Esophagus muscularis mucosa (tissue), 4 donors: ENCODE data around the gene CRABP2. TPM values are rescaled to one million over a fixed set of nuclear protein-coding genes. Genes with fewer than 3 reads are reported as not detected.
A peak's percentile ranks its signal among the peaks of the same experiment; 100 is the strongest.

Experiments used
- DNase-seq: peaks from one replicate; pipeline ENCODE4 v3.0.0-alpha.2; 2017; ENCODE audit errors: extremely low spot score
- H3K27ac ChIP-seq, 4 donors: fragments of 200-600 bp; sonication (generic); replicated peaks in 1 of 4; 1 replicate in 3 of 4; 2 replicates in 1 of 4; pipeline ENCODE4 v1.5.1; 2016 to 2019; ENCODE audit warnings: mild to moderate bottlenecking in 1 of 4
- H3K27me3 ChIP-seq, 4 donors: fragments of 200-600 bp; sonication (generic); one replicate each; pipeline versions ENCODE4 v1.5.1 to v1.6.0; 2016 to 2019
- H3K36me3 ChIP-seq, 4 donors: fragments of 200-600 bp; sonication (generic); one replicate each; pipeline ENCODE4 v1.5.1; 2016 to 2019
- H3K4me1 ChIP-seq, 4 donors: fragments of 200-600 bp; sonication (generic); one replicate each; pipeline ENCODE4 v1.5.1; 2016 to 2019
- H3K4me3 ChIP-seq, 4 donors: fragments of 200-600 bp; sonication (generic); 1 replicate in 2 of 4; 2 replicates in 2 of 4; pipeline ENCODE4 v1.5.1; 2016 to 2019; ENCODE audit warnings: mild to moderate bottlenecking in 4 of 4, moderate library complexity in 1 of 4
- H3K9me3 ChIP-seq, 4 donors: fragments of 200-600 bp; sonication (generic); 1 replicate in 3 of 4; 2 replicates in 1 of 4; pipeline ENCODE4 v1.5.1; 2016 to 2019
- EP300 ChIP-seq: sonication (generic); formaldehyde crosslinking; IDR thresholded peaks from one replicate; pipeline ENCODE4 v1.6.1; 2017; ENCODE audit warnings: antibody characterized with exemption
- POLR2A ChIP-seq: fragments of 450-650 bp; IDR thresholded peaks from one replicate; pipeline ENCODE4 v1.6.1; 2017; ENCODE audit warnings: antibody characterized with exemption, moderate library complexity, mild to moderate bottlenecking, low read depth
- POLR2AphosphoS5 ChIP-seq, 2 donors: sonication (generic); formaldehyde crosslinking; IDR thresholded peaks; one replicate each; pipeline ENCODE4 v1.6.1; 2017; ENCODE audit warnings: antibody characterized with exemption in 2 of 2
- WGBS: methylation state at CpG from one replicate; pipeline ENCODE4 v1.1.5; 2018; 5-methylcytosine and 5-hydroxymethylcytosine counted together
- intact Hi-C: fragments of 100-400 bp; cut with DNase I; formaldehyde crosslinking; loops from one replicate; pipeline ENCODE4 v1.15.1; 2023
- total RNA-seq, 4 donors: library from RNA; depleted of rRNA; stranded (reverse); fragments of >200 nt; gene quantifications; one replicate each; pipeline versions ENCODE4 v1.1.0 to v1.2.1, GENCODE V29; 2016
- TF ChIP-seq, protein P1 (sequence below), 3 experiments: fragments of 200-600 bp in 2 of 3; fragments of 450-650 bp in 1 of 3; sonication (generic) in 2 of 3; IDR thresholded peaks; one replicate each; pipeline ENCODE4 v1.5.1; 2017 to 2019; ENCODE audit warnings: antibody characterized with exemption in 3 of 3, mild to moderate bottlenecking in 2 of 3, moderate library complexity in 1 of 3

The CRABP2 gene
- total RNA-seq, 4 donors from 2014 or later, result 1.2 to 6.4 (median 2.7) TPM

- H3K9me3 ChIP-seq, result no peaks in the 10 kb centered on the region
- H3K27ac ChIP-seq, result peak overlapping the region in 2 of 4 donors; percentile 57 to 94
- DNase-seq, result no peak
- 52% methylated on average over 15 of the region's 15 CpGs for WGBS
- peak overlapping the region; percentile 70 to 79 (median 74) for H3K4me3 ChIP-seq
- no peaks in the 10 kb centered on the region for H3K27me3 ChIP-seq
- peaks cover 41 to 63% (median 60%) of the 10 kb centered on the region in 4 donors for H3K4me1 ChIP-seq
- TF ChIP-seq, protein P1, sequence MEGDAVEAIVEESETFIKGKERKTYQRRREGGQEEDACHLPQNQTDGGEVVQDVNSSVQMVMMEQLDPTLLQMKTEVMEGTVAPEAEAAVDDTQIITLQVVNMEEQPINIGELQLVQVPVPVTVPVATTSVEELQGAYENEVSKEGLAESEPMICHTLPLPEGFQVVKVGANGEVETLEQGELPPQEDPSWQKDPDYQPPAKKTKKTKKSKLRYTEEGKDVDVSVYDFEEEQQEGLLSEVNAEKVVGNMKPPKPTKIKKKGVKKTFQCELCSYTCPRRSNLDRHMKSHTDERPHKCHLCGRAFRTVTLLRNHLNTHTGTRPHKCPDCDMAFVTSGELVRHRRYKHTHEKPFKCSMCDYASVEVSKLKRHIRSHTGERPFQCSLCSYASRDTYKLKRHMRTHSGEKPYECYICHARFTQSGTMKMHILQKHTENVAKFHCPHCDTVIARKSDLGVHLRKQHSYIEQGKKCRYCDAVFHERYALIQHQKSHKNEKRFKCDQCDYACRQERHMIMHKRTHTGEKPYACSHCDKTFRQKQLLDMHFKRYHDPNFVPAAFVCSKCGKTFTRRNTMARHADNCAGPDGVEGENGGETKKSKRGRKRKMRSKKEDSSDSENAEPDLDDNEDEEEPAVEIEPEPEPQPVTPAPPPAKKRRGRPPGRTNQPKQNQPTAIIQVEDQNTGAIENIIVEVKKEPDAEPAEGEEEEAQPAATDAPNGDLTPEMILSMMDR (IDR thresholded peaks at IDR 0.05), result peak in 2 of 3 experiments; percentile 38 to 39
- TF ChIP-seq POLR2A, result no peak
- peaks cover 21 to 46% (median 31%) of the 10 kb centered on the region in 4 donors for H3K36me3 ChIP-seq
- intact Hi-C loops, result no loop called here
Measured at GRCh38 chr1:156726549-156727226, 21.3 kb upstream of the CRABP2 start.

- Histone ChIP-seq H3K27ac (peak overlapping the region in 2 of 4 donors; percentile 21 to 57), H3K4me3 (peak overlapping the region; percentile 70 to 79 (median 74)), H3K9me3 (no peaks in the 10 kb centered on the region), H3K4me1 (peaks cover 41 to 59% (median 59%) of the 10 kb centered on the region in 4 donors), H3K27me3 (no peaks in the 10 kb centered on the region), H3K36me3 (peaks cover 27 to 53% (median 39%) of the 10 kb centered on the region in 4 donors)
- 11% methylated on average over 18 of the region's 18 CpGs for WGBS
- TF ChIP-seq POLR2A (no peak), EP300 (no peak), POLR2AphosphoS5 (IDR thresholded peaks at IDR 0.05) (peak in 1 of 2 donors; percentile 74)
- TF ChIP-seq, protein P1 (IDR thresholded peaks at IDR 0.05), result peak; percentile 92 to 95 (median 94)
- intact Hi-C loops, result loop anchor here (1.0 kb wide), 1 partner anchor 36 kb away; no protein-coding TSS in a partner anchor
- peak; percentile 97 for DNase-seq
Measured at GRCh38 chr1:156725683-156726280, 20.4 kb upstream of the CRABP2 start.

DNA sequence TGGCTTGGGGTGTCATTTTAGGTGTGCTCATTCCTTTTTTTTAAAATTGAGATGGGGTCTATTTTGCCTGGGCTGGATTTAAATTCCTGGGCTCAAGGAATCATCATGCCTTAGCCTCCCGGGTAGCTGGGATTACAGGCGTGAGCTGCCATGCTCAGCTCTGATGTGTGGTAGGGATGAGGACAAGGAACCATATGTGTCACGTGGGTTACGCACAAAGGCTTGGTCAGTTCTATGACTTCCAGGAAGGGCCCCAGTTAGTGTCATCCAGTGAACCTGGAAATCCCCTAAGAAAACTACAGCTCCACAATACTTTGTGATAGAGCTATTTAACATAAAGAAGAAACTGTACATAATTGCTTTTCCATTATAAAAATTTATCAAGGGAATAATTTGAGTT is 16.2 kb upstream of the CRABP2 start:
- intact Hi-C loops, result no loop called here
- DNase-seq, result no peak
- 76% methylated on average over 4 of the region's 4 CpGs for WGBS
- no peak for TF ChIP-seq EP300
- TF ChIP-seq, protein P1 (IDR thresholded peaks at IDR 0.05), result no peak
- TF ChIP-seq POLR2AphosphoS5 (IDR thresholded peaks at IDR 0.05), result no peak
- TF ChIP-seq POLR2A, result no peak
- Histone ChIP-seq H3K27ac (no peak overlapping the region), H3K36me3 (peaks cover 32 to 72% (median 44%) of the 10 kb centered on the region in 4 donors), H3K4me1 (peaks cover 18 to 28% (median 27%) of the 10 kb centered on the region in 4 donors), H3K27me3 (no peaks in the 10 kb centered on the region), H3K9me3 (no peaks in the 10 kb centered on the region), H3K4me3 (no peak overlapping the region)

- intact Hi-C loops, result no loop called here
Measured at GRCh38 chr1:156721131-156721530, 15.7 kb upstream of the CRABP2 start.

More at GRCh38 chr1:156721131-156721530, 15.7 kb upstream of the CRABP2 start:
- no peak for TF ChIP-seq POLR2A
- no peak for TF ChIP-seq EP300
- no peak for TF ChIP-seq POLR2AphosphoS5 (IDR thresholded peaks at IDR 0.05)
- TF ChIP-seq, protein P1 (IDR thresholded peaks at IDR 0.05), result no peak
- 95% methylated on average over 2 of the region's 2 CpGs for WGBS
- H3K4me1 ChIP-seq, result peaks cover 14 to 24% (median 23%) of the 10 kb centered on the region in 4 donors
- DNase-seq, result no peak
- H3K27me3 ChIP-seq, result no peaks in the 10 kb centered on the region
- H3K36me3 ChIP-seq, result peaks cover 32 to 68% (median 43%) of the 10 kb centered on the region in 4 donors
- no peaks in the 10 kb centered on the region for H3K9me3 ChIP-seq
- no peak overlapping the region for H3K4me3 ChIP-seq
- no peak overlapping the region for H3K27ac ChIP-seq
